Tibial nerve (tissue), 3 donors: ENCODE results near the gene KIAA1614.

Experiments used
- CTCF ChIP-seq, 5 experiments: fragments of 200-600 bp in 3 of 5; fragments of 450-650 bp in 2 of 5; sonication (generic) in 3 of 5; IDR thresholded peaks; one replicate each; pipeline ENCODE4 v1.5.1; 2016 to 2019; ENCODE audit warnings: antibody characterized with exemption in 5 of 5, mild to moderate bottlenecking in 3 of 5, moderate library complexity in 2 of 5
- POLR2A ChIP-seq, 2 donors: fragments of 450-650 bp; IDR thresholded peaks; one replicate each; pipeline ENCODE4 v1.6.1; 2017; ENCODE audit warnings: antibody characterized with exemption in 2 of 2, mild to moderate bottlenecking in 2 of 2, moderate library complexity in 2 of 2

DNA sequence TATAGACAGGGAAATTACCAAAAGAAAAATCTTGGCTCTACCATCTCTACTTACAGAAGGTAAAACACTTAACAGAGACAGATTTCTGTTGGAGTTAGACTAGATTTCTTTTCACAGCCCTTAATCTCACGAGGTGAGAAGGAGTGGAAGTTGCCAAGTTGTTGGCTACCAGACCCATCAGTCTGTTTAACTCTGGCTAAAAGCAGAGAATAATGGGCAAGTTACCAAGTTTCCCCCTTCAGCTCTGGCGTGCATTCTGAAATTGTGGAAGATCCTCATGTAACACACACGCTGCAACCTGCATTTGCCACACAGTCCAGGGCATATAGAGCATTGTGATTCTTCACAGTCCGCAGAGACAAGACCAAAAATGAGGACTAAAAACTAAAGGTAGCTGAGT, 60.7 kb downstream of the KIAA1614 start:
- TF ChIP-seq CTCF (IDR thresholded peaks at IDR 0.05) (no peak), POLR2A (IDR thresholded peaks at IDR 0.05) (no peak)
